ENCODE data around the gene NOS1AP. TPM values are rescaled to one million over a fixed set of nuclear protein-coding genes. Genes with fewer than 3 reads are reported as not detected.

The NOS1AP gene
- total and polyA plus RNA-seq, 2 experiments from 2014 or later, result 5.8 to 6.6 TPM

DNA sequence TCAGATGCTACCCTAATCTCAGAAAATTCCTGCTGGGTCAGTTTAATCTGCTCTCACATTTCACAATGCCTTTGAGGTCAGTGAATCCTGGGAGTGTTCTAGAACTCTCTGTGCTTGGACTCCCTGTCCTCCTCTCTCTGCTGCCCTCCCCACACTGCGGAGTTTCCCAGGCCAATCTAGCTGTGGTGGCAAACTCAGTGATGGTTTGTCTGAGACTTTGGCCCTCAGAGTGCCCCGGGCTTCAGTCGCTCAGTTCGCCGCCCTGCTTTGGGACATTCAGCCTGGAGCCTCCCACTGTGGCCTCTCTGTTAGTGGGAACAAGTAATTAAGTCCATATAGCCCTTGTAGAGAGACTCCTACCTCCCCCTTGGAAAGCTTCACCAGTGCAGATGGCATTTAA lies 319.1 kb downstream of the NOS1AP start:
- Mint-ChIP-seq H3K27ac (no peak overlapping the region), H3K27me3 (ENCODE audit: insufficient read depth, low read depth, poor library complexity) (peaks cover 18% of the 10 kb centered on the region), H3K4me1 (peaks cover 39% of the 10 kb centered on the region), H3K4me3 (no peak overlapping the region), H3K36me3 (ENCODE audit: low read depth) (peaks cover 16% of the 10 kb centered on the region), H3K9me3 (no peaks in the 10 kb centered on the region)
- TF ChIP-seq, protein P1, sequence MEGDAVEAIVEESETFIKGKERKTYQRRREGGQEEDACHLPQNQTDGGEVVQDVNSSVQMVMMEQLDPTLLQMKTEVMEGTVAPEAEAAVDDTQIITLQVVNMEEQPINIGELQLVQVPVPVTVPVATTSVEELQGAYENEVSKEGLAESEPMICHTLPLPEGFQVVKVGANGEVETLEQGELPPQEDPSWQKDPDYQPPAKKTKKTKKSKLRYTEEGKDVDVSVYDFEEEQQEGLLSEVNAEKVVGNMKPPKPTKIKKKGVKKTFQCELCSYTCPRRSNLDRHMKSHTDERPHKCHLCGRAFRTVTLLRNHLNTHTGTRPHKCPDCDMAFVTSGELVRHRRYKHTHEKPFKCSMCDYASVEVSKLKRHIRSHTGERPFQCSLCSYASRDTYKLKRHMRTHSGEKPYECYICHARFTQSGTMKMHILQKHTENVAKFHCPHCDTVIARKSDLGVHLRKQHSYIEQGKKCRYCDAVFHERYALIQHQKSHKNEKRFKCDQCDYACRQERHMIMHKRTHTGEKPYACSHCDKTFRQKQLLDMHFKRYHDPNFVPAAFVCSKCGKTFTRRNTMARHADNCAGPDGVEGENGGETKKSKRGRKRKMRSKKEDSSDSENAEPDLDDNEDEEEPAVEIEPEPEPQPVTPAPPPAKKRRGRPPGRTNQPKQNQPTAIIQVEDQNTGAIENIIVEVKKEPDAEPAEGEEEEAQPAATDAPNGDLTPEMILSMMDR (conservative IDR thresholded peaks at IDR 0.05; ENCODE audit: low read depth in 2 of 2), result no peak
- TF ChIP-seq EZH2 (IDR thresholded peaks at IDR 0.05; ENCODE audit: low read depth, unreplicated experiment), result no peak
- no peak for TF ChIP-seq CREB1 (CRISPR knock-in tag; IDR thresholded peaks at IDR 0.05; ENCODE audit: low read depth)
- no peak for TF ChIP-seq POLR2AphosphoS5 (IDR thresholded peaks at IDR 0.05; ENCODE audit: low read depth)
- TF ChIP-seq JUNB (IDR thresholded peaks at IDR 0.05; ENCODE audit: unreplicated experiment), result no peak
- no peak for TF ChIP-seq NANOG (IDR thresholded peaks at IDR 0.05; ENCODE audit: borderline replicate concordance)
- TF ChIP-seq STAT1 (IDR thresholded peaks at IDR 0.05; ENCODE audit: unreplicated experiment), result no peak
- no peak for TF ChIP-seq ETS1 (IDR thresholded peaks at IDR 0.05)
- no peak for TF ChIP-seq EZH2phosphoT487 (IDR thresholded peaks at IDR 0.05; ENCODE audit: unreplicated experiment)
- no peak for TF ChIP-seq ZNF331 (CRISPR knock-in tag; IDR thresholded peaks at IDR 0.05; ENCODE audit: low read depth)
- TF ChIP-seq REST (IDR thresholded peaks at IDR 0.05; ENCODE audit: unreplicated experiment), result no peak
- TF ChIP-seq ZNF114 (CRISPR knock-in tag; IDR thresholded peaks at IDR 0.05), result no peak
- TF ChIP-seq ZNF462 (CRISPR knock-in tag; IDR thresholded peaks at IDR 0.05), result no peak
- DNase-seq (ENCODE audit: low spot score) (no peak), ATAC-seq (no peak)
- Histone ChIP-seq H3K27me3 (ENCODE audit: insufficient read depth) (no peaks in the 10 kb centered on the region), H3K4me1 (ENCODE audit: insufficient read depth) (peaks cover 4% of the 10 kb centered on the region; the same call in 1 of the 2 replicates), H2AFZ (no peak overlapping the region), H3K4me3 (no peak overlapping the region), H3K79me2 (replicated peaks; ENCODE audit: insufficient read depth) (no peaks in the 10 kb centered on the region), H3K9me2 (ENCODE audit: insufficient read depth) (no peaks in the 10 kb centered on the region), H4K20me1 (replicated peaks; ENCODE audit: insufficient read depth) (no peaks in the 10 kb centered on the region), H3K27ac (ENCODE audit: low read depth) (no peak overlapping the region), H3F3A (replicated peaks; ENCODE audit: low read depth) (no peaks in the 10 kb centered on the region), H3K4me2 (no peak overlapping the region), H3K36me3 (ENCODE audit: insufficient read depth) (no peaks in the 10 kb centered on the region)
